Activated T-cell treated with anti-CD3 and anti-CD28 coated beads for 4 hours (primary cell): Measurements from ENCODE around the gene PLSCR4.

ENCODE experiments used
- DNase-seq: peaks from one replicate; pipeline ENCODE4 v3.0.0-alpha.2; 2020

Gene PLSCR4

DNA sequence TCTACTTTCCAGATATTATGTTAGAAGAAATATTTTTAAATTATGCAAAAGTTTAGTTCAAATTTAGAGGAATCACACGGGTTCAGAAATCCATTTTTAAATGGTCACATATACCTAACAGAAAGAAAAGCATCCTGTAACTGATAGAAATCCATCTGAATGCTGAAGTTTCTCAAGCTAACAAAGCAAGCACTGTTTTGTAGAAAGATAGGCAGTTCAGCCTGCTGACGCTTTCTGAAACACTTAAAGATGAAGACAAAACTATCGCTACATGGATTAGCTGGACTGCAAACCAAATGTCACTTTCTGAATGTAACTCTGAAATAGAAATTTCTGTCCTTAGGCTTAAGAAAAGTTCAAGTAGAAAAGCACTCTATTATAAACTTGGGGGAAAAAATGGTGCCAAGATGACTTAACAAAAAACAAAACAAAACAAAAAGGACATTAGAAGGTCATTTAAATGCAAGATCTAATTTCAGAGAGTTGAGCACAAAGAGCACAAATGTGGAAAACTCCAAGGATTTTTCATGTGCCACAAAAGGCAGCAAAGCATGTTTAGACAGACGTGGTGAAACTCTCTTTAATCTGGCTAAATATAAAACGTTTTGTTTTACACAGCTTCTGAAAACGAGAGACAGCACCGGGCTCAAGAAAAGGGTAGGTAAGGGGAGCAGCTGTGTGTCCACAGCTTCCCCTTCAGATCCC lies 91.1 kb downstream of the PLSCR4 start:
- DNase-seq, result no peak

DNA sequence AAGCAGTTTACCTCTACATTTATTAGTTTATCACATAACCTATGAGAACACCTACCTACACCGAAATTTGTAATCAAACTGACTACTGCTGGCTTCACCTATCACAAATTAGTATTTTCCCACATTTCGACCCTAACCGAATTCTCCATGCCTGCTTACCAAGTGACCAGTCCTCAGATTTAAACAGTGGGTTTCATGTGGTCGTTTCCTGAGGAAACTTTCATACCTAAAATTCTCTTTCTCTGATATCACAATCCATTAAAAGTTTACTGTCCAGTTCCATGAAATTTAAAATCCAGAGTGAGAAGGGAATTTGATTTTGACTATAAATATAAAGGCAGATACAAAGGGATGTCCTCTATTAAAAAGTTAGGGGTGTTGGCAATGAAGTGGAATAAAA lies 91.9 kb downstream of the PLSCR4 start:
- DNase-seq, result no peak

DNA sequence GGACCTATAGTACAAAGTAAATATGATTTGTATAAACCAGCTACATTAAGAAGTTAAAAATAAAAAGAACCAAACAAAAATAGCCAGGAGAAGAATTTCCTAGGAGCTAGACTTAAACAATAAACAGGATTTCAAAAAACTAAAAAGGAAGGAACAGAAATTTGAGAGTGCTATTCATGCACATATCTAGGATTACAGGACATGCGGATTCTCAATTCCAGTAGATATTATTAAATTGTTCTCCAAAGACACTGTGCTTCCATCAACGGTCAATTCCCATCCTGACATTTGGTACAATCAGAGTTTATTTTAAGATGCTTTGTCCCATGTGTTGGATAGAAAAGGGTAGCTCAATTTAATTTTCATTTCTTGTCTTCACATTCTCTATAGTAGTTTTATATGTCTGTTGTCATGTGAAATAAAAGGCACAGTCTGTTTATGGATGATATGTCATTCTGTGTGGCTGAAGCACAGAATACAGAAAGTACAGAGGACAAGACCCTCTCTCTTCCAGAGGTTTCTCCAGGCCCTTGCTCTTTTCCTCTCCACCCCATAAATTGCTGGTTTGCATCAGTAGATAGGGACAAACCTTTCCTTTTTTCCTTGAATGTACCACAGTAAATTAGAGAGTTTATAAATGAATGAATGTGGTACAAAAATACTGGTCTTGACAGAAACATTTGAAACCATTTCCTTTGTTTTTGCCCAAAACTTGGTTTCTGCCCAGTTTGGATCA lies 93.4 kb downstream of the PLSCR4 start:
- DNase-seq, result no peak

DNA sequence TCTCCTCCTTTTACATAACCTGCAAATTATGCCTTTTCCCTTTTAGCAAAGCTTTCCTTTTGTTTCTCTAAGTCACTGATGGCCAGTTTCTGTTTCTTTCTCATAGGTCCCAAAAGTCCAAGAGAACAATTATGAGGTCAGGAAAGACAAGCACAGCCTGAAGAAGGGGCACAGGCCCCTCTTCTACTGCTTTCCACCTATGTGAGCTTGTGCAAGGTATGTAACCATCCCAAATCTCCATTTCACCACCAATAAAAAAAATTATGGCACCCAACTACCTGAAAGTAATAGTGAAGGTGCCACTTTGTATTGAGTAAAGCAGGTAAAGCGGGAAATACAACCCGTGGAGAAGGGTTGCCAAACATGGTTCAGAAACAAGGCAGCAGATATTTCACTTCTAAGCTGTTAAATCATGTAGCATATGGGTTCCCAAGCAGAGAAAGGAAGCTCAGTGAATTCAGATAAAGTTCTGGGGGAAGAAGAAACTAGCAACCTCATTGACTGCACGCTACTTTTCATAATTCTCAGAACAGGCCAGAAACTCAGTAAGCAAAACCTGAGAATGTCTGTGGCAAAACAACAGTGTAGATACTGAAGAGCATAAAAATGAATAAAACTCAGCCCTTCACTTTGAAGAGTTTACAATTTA lies 94.1 kb downstream of the PLSCR4 start:
- DNase-seq, result no peak

DNA sequence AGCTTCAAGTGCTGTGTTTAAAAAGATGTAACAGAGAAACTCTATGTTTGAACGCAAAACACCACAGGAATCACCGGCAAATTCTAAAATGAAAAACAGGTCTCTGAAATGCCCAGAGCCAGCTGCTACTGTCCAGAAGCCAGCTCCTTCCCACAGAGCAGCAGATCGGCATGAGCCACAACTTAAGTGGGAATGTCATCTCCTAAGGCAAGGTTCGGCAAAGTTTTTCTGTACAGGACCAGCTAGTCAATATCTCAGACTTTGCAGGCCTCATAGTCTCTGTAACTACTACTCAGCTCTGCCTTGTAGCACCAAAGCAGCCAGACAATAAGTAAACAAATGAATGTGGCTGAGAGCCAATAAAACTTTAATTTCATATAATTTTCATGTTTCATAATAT lies 94.8 kb downstream of the PLSCR4 start:
- no peak for DNase-seq

DNA sequence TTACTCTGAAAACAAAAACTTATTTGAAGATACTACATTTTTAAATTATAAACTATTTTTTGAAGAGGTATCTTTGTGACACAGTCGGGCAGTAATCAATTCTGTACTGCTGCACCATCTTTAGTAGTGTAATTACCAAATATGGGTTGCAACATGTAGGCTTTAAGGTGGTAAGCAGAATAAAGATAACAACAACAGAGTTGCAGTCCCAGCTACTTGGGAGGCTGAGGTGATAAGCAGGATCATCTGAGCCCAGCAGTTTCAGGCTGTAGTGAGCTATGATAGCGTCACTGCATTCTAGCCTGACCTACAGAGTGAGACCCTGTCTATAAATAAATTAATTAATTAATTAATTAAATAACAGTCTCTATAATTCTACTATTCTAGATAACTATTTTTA lies 95.9 kb downstream of the PLSCR4 start:
- DNase-seq, result no peak

DNA sequence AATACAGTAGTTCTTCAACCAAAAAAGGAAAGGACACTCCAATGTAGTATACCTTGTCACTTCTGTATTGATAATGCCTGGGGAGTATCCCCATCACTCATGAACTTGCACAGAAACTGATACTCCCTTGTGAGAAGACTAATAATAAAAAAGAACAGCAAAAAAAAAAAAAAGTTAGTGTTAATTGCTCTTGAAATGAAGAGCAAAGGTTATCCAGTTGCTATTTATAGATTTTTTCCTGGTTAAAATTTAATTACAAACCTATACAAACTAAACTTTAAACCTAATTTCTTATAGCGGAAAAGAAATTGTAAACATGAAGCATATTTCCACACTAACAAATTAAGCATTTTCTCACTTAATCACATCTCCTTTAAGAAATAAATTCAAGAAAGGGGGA lies 96.6 kb downstream of the PLSCR4 start:
- DNase-seq, result no peak

DNA sequence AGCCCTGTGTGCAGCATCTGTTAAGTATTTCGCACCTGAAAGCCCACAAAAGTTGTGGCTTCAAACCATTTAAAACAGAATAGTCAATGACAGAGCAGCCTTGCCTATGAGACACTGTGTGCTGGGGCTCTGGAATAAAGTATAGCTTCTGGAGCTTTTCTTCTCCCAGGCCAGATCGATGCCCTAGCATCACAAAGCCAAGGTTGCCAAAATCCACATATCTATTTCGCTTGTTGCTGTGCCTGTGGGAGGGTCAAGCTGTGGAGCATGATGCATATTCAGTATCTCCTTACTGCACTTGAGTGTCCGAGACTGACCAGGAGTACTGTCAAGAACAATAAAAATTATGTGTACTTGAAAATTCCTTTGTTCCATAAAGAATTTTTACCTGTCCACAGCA lies 97.5 kb downstream of the PLSCR4 start:
- no peak for DNase-seq

DNA sequence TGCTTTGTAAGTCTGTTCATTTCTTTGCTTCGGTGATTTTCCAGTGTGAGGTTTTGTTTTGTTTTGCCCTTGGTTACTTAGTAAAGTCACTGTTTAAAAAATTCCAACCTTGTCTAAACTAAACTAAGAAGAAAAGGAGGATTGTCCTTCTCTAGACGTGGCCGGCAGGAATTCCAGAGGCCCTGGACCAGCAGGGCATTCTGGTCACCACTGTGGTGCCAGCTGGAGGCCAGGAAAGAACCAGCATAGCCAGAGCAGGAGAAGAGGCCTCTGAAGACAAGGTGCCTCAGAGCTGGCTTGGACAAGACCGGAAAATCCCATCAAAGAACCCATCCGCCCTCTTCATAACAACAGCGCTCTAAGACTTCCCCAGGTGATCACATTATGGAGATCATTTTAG lies 98.1 kb downstream of the PLSCR4 start:
- DNase-seq, result no peak

DNA sequence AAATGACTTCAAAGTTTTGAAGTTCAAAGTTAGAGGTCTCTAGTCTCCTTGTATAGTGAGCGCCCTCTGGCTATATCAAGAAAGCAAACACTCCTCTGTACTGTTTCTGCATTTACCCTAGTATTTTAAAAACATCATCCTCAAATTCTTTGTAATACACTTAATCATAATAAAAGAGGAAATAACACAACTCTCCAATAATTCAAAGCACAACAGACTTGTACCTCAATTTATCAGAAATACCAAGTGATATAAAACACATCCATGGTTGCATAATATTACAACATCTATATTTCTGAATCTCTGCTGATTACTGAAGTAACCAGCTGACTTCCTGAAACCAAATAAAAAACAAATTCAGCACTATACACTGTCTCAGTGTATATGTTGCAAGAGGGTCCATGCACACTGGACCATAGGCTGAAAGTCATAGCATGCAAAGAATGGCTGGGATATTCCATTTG lies 102.4 kb downstream of the PLSCR4 start:
- no peak for DNase-seq

DNA sequence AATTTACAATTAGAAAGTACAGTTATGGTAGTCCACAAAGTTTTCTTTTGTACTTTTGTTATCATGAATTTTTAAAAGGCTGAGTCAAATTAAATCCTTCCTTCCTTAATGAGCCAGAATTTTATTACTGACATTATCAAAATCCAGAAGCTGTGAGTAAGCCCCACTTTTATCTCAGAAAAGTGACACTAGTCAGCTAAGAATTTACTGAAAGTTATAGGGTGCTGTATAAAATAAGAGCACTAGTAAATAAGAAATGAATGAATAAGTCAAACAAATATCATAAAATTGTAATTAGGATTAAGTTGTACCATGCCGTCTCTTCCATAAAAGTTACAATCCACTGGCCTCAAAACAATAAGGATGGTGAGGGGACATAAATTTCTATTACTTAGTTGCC lies 105.3 kb downstream of the PLSCR4 start:
- DNase-seq, result no peak

DNA sequence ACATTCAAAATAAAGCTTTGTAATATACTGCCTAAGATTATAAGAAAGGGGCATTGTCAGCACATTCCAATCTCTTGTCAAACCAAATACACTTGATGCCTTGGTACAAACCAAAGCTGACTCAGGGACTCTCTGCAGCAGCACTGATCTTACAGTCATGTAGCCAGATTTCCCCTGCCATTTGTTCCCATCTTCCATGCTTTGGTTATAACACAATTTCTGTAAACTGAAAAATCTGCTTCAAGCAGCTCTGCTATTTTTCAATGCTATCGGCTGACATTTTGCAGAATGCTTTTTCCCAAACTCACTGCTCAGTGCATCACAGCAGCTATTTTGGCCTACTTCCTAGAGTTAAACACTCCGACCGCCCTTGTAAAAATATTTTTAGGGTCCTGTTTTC lies 108.1 kb downstream of the PLSCR4 start:
- DNase-seq, result no peak
